D721Med (cell line): ENCODE results near the gene DOCK3.
"Not testable (repeated sequence)": the region's sequence is repeated elsewhere in the genome, so short reads cannot be mapped to it uniquely, and the experiment has no call there.

ENCODE experiments used
- DNase-seq: peaks from one replicate; pipeline ENCODE4 v3.0.0; 2011; ENCODE audit warnings: low spot score; ENCODE audit not compliant: insufficient read length
- FAIRE-seq: peaks from 2 replicates; lab custom pipeline; 2011; peaks lifted over from hg19 to GRCh38; lab: Jason Lieb, UNC
- TF ChIP-seq, protein P1 (sequence below): IDR thresholded peaks from 2 replicates; pipeline ENCODE4 v1.5.1; 2012; ENCODE audit warnings: mild to moderate bottlenecking, control low read depth; ENCODE audit not compliant: insufficient read depth; ENCODE audit errors: missing control alignments

Gene DOCK3

DNA sequence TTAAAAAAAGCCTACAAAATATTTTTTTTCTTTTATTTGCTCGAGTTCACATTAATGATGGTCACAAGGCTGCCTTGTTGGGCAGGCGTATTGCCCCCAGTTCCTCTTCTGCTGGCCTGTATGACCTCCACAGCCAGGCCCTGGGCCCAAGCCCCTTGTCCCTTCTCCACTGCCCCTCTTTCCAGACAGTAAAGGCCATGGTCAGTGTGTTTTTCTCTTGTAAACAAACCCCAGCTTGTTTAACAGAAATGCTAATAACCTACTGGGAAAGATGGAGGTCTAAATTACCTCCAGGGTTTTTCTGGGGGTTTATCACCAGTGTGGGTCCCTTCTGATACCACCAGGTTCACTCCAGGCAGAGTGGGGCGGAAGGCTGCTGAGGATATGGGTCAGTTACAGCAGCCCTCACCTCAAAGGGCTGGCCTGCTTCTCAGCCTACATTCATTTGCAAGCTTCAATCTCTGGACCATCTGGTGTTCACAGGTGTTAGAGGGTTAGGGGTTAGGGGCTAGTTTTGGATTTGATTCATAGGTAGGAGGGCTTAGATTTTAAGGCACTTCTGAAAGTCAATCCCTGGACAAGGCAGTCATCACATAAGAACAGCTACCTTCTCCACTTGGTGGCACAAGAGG is 708.3 kb downstream of the DOCK3 start:
- DNase-seq (no peak), FAIRE-seq (no peak)
- TF ChIP-seq, protein P1, sequence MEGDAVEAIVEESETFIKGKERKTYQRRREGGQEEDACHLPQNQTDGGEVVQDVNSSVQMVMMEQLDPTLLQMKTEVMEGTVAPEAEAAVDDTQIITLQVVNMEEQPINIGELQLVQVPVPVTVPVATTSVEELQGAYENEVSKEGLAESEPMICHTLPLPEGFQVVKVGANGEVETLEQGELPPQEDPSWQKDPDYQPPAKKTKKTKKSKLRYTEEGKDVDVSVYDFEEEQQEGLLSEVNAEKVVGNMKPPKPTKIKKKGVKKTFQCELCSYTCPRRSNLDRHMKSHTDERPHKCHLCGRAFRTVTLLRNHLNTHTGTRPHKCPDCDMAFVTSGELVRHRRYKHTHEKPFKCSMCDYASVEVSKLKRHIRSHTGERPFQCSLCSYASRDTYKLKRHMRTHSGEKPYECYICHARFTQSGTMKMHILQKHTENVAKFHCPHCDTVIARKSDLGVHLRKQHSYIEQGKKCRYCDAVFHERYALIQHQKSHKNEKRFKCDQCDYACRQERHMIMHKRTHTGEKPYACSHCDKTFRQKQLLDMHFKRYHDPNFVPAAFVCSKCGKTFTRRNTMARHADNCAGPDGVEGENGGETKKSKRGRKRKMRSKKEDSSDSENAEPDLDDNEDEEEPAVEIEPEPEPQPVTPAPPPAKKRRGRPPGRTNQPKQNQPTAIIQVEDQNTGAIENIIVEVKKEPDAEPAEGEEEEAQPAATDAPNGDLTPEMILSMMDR = no peak

- FAIRE-seq (no peak), DNase-seq (peak; percentile 47)
- TF ChIP-seq, protein P1 = no peak
Measured at GRCh38 chr3:51384055-51384725, 709.5 kb downstream of the DOCK3 start.

GRCh38 chr3:51384726-51385473 is 710.2 kb downstream of the DOCK3 start, which contains the start of gene MANF:
TSS of gene MANF (plus strand) at chr3:51385291. CDS start at chr3:51385343, 52 bp downstream.
- FAIRE-seq = no peak
- peak; percentile 100 for DNase-seq
- TF ChIP-seq, protein P1 = no peak

DNA sequence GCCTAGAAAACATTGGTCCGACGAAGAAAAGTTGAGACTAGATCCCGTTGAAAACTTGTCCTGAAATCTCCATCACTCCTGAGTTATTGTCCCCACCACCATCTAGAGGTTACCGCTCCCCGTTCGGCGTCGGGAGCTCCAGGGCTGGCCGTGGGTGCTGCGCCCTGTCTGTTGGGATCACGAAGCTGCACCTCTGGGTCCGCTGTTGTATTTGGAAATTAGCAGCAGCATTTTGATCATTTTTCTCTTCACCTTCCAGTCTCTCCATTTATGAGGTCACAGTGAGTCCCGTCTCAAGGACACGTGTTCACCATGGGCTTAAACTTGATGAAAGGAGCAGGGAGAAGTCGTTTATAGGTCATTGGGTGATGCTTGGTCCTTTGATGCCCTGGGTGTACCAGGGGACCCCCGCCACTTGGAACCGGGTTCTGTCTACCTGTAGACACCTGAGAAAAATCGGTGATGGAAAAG is 710.9 kb downstream of the DOCK3 start:
- DNase-seq (no peak), FAIRE-seq (no peak)
- TF ChIP-seq, protein P1 = no peak

DNA sequence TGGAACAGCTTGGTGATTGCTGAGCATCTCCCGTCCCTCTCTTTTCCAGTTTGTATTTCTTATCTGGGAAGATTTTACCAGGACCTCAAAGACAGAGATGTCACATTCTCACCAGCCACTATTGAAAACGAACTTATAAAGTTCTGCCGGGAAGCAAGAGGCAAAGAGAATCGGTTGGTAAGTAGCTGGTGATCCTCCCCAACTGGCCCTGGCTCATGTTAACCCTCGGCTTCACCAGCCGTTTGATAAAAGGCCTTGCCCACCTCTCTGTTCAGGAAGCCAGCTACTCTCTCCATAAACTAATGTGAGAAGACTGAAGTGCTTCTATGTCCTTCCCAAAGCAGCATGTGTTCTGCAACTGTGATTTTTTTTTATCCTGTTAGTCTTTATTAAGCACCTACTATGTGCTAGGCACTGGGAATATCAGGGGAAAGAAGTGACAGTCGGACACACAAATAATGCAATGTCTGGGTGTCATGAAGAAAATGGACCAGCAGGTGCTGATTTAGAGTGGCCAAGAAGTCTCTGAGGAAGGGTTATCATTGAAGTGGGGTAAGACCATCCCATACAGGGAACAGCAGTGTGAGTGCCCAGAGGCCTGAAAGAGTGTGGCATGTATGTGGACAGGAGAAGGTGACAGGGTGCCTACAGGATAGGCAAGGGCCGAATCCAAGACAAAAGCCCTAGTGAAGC is 711.6 kb downstream of the DOCK3 start:
- TF ChIP-seq, protein P1 = no peak
- DNase-seq (no peak), FAIRE-seq (no peak)

DNA sequence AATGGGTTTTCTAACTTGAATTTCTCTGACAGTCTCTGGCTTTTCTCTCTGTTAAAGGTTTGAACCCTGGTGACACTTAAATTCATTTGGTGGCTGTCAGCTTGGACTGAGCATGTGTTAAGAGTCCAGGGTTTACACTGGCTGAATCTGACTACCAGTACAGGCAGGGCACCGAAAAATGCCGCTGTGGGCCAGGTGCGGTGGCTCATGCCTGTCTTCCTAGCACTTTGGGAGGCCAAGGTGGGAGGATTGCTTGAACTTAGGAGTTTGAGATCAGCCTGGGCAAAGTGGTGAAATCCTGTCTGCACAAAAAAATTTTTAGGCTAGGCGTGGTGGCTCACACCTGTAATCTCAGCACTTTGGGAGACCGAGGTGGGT is 712.1 kb downstream of the DOCK3 start:
- FAIRE-seq (no peak), DNase-seq (no peak)
- TF ChIP-seq, protein P1 = no peak

DNA sequence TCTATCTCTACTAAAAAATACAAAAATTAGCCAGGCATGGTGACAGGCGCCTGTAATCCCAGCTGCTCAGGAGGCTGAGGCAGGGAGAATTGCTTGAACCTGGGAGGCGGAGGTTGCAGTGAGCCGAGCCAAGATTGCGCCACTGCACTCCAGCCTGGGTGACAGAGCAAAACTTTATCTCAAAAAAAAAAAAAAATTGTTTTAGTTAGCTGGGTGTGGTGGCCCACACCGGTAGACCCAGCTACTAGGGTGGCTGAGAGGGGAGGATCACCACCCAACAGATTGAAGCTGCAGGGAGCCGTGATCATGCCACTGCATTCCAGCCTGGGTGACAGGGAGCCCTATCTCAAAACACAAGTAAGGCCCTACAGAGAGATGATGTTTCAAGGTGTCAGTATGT is 712.6 kb downstream of the DOCK3 start:
- FAIRE-seq, DNase-seq: not testable (repeated sequence)
